Gastroesophageal sphincter (tissue), 4 donors: ENCODE results near the gene YWHAB. TPM values are rescaled to one million over a fixed set of nuclear protein-coding genes. Genes with fewer than 3 reads are reported as not detected.

Experiments
- ATAC-seq: fragments of 150-250 bp; one replicate; pipeline ENCODE4 v1.9.1; 2016; ENCODE audit warnings: mild to moderate bottlenecking, moderate library complexity
- H3K27ac ChIP-seq, 4 donors: fragments of 200-600 bp; sonication (generic) in 3 of 4; 1 replicate in 3 of 4; 2 replicates in 1 of 4; pipeline ENCODE4 v1.5.1; 2016 to 2019
- H3K27me3 ChIP-seq: fragments of 200-600 bp; sonication (generic); one replicate; pipeline ENCODE4 v1.5.1; 2019
- H3K36me3 ChIP-seq, 2 donors: fragments of 200-600 bp; sonication (generic); one replicate each; pipeline ENCODE4 v1.5.1; 2019; ENCODE audit warnings: control low read depth in 1 of 2
- H3K4me1 ChIP-seq, 3 donors: fragments of 200-600 bp; sonication (generic); 1 replicate in 2 of 3; 2 replicates in 1 of 3; pipeline ENCODE4 v1.5.1; 2016 to 2019; ENCODE audit warnings: control low read depth in 2 of 3
- H3K4me3 ChIP-seq, 2 donors: fragments of 200-600 bp; sonication (generic); one replicate each; pipeline ENCODE4 v1.5.1; 2019; ENCODE audit warnings: mild to moderate bottlenecking in 1 of 2, moderate library complexity in 1 of 2
- H3K9me3 ChIP-seq, 3 donors: fragments of 200-600 bp; sonication (generic); one replicate each; pipeline ENCODE4 v1.5.1; 2017 to 2019; ENCODE audit warnings: control low read depth in 2 of 3
- EP300 ChIP-seq: sonication (generic); formaldehyde crosslinking; IDR thresholded peaks from one replicate; pipeline ENCODE4 v1.6.1; 2017; ENCODE audit warnings: antibody characterized with exemption, mild to moderate bottlenecking
- POLR2A ChIP-seq, 2 donors: fragments of 450-650 bp; IDR thresholded peaks; one replicate each; pipeline ENCODE4 v1.6.1; 2017; ENCODE audit warnings: antibody characterized with exemption in 2 of 2, mild to moderate bottlenecking in 2 of 2, moderate library complexity in 1 of 2
- POLR2AphosphoS5 ChIP-seq: sonication (generic); formaldehyde crosslinking; IDR thresholded peaks from one replicate; pipeline ENCODE4 v1.6.1; 2017; ENCODE audit warnings: antibody characterized with exemption
- WGBS, 2 donors: methylation state at CpG; one replicate each; pipeline ENCODE4 v1.1.5; 2018; ENCODE audit warnings: low coverage in 1 of 2; 5-methylcytosine and 5-hydroxymethylcytosine counted together
- total RNA-seq, 4 donors: library from RNA; depleted of rRNA; stranded (reverse); fragments of >200 nt; gene quantifications; one replicate each; pipeline ENCODE4 v1.1.0, GENCODE V29; 2016
- TF ChIP-seq, protein P1 (sequence below), 4 experiments: fragments of 200-600 bp in 2 of 4; fragments of 450-650 bp in 2 of 4; sonication (generic) in 1 of 4; IDR thresholded peaks; one replicate each; pipeline ENCODE4 v1.5.1; 2017 to 2019; ENCODE audit warnings: antibody characterized with exemption in 4 of 4, mild to moderate bottlenecking in 2 of 4, moderate library complexity in 2 of 4

Gene YWHAB
- total RNA-seq, 4 donors from 2014 or later: 127 to 143 (median 135) TPM

DNA sequence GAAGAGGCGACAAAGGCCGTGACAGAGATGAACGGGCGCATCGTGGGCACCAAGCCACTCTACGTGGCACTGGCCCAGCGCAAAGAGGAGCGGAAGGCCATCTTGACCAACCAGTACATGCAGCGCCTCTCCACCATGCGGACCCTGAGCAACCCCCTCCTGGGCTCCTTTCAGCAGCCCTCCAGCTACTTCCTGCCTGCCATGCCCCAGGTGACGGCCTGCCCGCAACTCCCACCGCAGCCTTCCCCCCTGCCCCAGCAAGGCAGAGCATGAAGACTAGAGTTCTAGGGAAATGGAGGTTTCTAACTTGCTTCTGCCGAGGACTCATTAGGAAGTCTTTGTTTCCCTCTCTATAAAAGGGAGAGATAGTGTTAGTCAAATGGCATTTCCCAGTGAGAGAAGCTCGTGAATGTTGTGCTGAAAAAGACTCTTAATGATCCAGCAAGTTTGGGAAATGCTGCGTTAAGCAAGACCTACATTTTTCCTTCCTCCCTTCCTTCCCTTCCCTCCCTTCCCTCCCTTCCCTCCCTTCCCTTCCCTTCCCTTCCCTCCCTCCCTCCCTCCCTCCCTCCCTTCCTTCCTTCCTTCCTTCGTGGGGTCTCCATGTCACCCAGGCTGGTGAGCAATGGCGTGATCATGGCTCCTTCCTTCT lies 45.1 kb downstream of the YWHAB start:
- Histone ChIP-seq H3K36me3 (peaks cover 0 to 22% of the 10 kb centered on the region in 2 donors), H3K4me3 (no peak overlapping the region), H3K27ac (no peak overlapping the region), H3K9me3 (no peaks in the 10 kb centered on the region), H3K4me1 (no peaks in the 10 kb centered on the region), H3K27me3 (no peaks in the 10 kb centered on the region)
- 78 to 94% methylated on average over 4 to 8 of the region's 18 CpGs for WGBS, 2 donors
- ATAC-seq: no peak
- TF ChIP-seq EP300: no peak
- TF ChIP-seq POLR2A (IDR thresholded peaks at IDR 0.05): no peak
- TF ChIP-seq, protein P1, sequence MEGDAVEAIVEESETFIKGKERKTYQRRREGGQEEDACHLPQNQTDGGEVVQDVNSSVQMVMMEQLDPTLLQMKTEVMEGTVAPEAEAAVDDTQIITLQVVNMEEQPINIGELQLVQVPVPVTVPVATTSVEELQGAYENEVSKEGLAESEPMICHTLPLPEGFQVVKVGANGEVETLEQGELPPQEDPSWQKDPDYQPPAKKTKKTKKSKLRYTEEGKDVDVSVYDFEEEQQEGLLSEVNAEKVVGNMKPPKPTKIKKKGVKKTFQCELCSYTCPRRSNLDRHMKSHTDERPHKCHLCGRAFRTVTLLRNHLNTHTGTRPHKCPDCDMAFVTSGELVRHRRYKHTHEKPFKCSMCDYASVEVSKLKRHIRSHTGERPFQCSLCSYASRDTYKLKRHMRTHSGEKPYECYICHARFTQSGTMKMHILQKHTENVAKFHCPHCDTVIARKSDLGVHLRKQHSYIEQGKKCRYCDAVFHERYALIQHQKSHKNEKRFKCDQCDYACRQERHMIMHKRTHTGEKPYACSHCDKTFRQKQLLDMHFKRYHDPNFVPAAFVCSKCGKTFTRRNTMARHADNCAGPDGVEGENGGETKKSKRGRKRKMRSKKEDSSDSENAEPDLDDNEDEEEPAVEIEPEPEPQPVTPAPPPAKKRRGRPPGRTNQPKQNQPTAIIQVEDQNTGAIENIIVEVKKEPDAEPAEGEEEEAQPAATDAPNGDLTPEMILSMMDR (IDR thresholded peaks at IDR 0.05): no peak
- TF ChIP-seq POLR2AphosphoS5: no peak

DNA sequence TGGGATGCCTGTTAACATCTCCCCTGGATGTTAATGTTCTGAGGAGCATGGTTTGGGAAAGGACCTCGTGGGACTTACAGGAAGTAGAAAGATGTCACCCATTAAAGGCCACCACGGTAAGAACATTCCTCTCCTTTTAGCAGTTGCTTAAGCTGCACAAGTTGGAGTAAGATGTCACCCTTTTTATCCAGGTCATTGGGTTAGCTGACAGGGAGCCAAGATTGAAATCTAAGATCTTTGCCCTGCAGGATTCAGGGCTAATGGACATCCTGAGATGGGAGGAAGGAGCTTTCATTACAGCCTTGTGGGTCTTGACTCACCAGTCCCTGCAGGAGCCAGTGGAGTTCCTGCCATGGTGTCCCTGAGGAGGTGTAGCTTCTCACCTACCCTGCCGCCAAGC lies 46.4 kb downstream of the YWHAB start:
- WGBS, 2 donors: 88 to 95% methylated on average over 2 of the region's 3 CpGs
- Histone ChIP-seq H3K27ac (no peak overlapping the region), H3K27me3 (no peaks in the 10 kb centered on the region), H3K4me3 (no peak overlapping the region), H3K9me3 (no peaks in the 10 kb centered on the region), H3K4me1 (no peaks in the 10 kb centered on the region), H3K36me3 (peaks cover 0 to 32% of the 10 kb centered on the region in 2 donors)
- TF ChIP-seq POLR2A (IDR thresholded peaks at IDR 0.05) (no peak), POLR2AphosphoS5 (no peak), EP300 (no peak)
- TF ChIP-seq, protein P1 (IDR thresholded peaks at IDR 0.05): no peak
- ATAC-seq: no peak

DNA sequence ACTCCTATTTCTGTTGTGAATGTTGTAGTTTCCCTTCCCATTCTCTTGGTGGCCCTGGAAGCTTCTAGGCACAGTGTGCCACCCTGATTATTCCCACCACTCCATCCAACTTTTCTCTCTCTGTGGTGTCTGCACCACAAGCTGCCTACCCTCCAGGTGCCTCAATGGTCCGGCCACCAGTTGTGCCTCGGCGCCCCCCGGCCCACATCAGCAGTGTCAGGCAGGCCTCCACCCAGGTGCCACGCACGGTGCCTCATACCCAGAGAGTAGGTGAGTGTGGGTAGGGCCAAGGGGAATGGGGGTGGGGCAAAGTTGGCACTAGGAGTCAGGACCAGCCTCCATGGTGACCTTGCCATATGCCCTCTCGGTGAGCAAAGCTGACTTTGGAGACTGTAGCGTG lies 47.4 kb downstream of the YWHAB start:
- Histone ChIP-seq H3K4me3 (no peak overlapping the region), H3K9me3 (no peaks in the 10 kb centered on the region), H3K27me3 (no peaks in the 10 kb centered on the region), H3K27ac (no peak overlapping the region), H3K36me3 (peaks cover 0 to 40% of the 10 kb centered on the region in 2 donors), H3K4me1 (no peaks in the 10 kb centered on the region)
- no peak for ATAC-seq
- TF ChIP-seq EP300: no peak
- no peak for TF ChIP-seq POLR2A (IDR thresholded peaks at IDR 0.05)
- TF ChIP-seq, protein P1 (IDR thresholded peaks at IDR 0.05): no peak
- no peak for TF ChIP-seq POLR2AphosphoS5
- WGBS, 2 donors: 100% methylated on average over 1 to 2 of the region's 8 CpGs

DNA sequence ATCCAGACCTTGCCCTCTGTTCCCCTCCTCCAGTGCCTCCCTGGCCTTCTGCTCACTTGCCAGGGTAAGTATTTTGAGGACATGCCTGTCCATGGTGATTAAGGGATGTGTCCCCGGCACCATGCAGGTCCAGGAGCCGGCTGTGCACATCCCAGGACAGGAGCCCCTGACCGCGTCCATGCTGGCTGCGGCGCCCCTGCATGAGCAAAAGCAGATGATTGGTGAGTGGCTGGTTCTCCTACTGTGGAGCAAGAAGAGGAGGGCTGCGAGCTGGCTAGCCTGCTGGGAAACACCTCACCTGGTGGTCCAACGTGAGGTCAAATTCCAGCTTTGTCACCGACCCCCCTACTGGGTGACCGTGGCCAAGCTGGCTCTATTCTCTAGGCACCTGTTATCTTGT lies 51.0 kb downstream of the YWHAB start:
- Histone ChIP-seq H3K4me1 (no peaks in the 10 kb centered on the region), H3K4me3 (no peak overlapping the region)
- WGBS, 2 donors: 86% methylated on average over 3 of the region's 10 CpGs; no CpG with 5 or more reads in 1 of the 2 donors

More for the DNA sequence above, 51.0 kb downstream of the YWHAB start:
- no peaks in the 10 kb centered on the region for H3K9me3 ChIP-seq
- TF ChIP-seq, protein P1 (IDR thresholded peaks at IDR 0.05): no peak
- TF ChIP-seq POLR2A (IDR thresholded peaks at IDR 0.05) (no peak), POLR2AphosphoS5 (no peak), EP300 (no peak)
- peaks cover 0 to 67% of the 10 kb centered on the region in 2 donors for H3K36me3 ChIP-seq
- no peak overlapping the region for H3K27ac ChIP-seq
- no peak for ATAC-seq
- no peaks in the 10 kb centered on the region for H3K27me3 ChIP-seq
